HEK293T (cell line): ENCODE data around the gene KRTAP1-1.

Experiments
- CTCF ChIA-PET: fragments of 350-600 bp; formaldehyde crosslinking; extraction: SDS; loops from one replicate; lab custom pipeline; 2021; ENCODE audit warnings: antibody characterized with exemption, inconsistent platforms; lab: Yijun Ruan, JAX
- POLR2A ChIA-PET: fragments of 350-600 bp; formaldehyde crosslinking; extraction: SDS; loops from one replicate; lab custom pipeline; 2020; ENCODE audit warnings: antibody characterized with exemption, inconsistent platforms; lab: Yijun Ruan, JAX
- DNase-seq: peaks from one replicate; pipeline ENCODE4 v3.0.0; 2012; ENCODE audit warnings: mixed read lengths; ENCODE audit errors: extremely low spot score
- ARNT ChIP-seq: fragments of 450-650 bp; IDR thresholded peaks from 2 replicates; pipeline ENCODE4 v1.6.1; 2017; ENCODE audit warnings: mild to moderate bottlenecking
- BHLHE40 ChIP-seq: fragments of 450-650 bp; IDR thresholded peaks from 2 replicates; pipeline ENCODE4 v1.6.1; 2016; ENCODE audit warnings: mild to moderate bottlenecking, moderate library complexity, borderline replicate concordance
- CTBP1 ChIP-seq: fragments of 450-650 bp; IDR thresholded peaks from 2 replicates; pipeline ENCODE4 v1.6.1; 2016; ENCODE audit warnings: borderline replicate concordance
- ELF4 ChIP-seq: fragments of 450-650 bp; IDR thresholded peaks from 2 replicates; pipeline ENCODE4 v1.6.1; 2017; ENCODE audit warnings: antibody characterized with exemption
- FOXA1 ChIP-seq: fragments of 450-650 bp; IDR thresholded peaks from 2 replicates; pipeline ENCODE4 v1.6.1; 2016; ENCODE audit warnings: mild to moderate bottlenecking
- FOXK2 ChIP-seq: fragments of 450-650 bp; IDR thresholded peaks from 2 replicates; pipeline ENCODE4 v1.6.1; 2016; ENCODE audit warnings: mild to moderate bottlenecking
- FOXM1 ChIP-seq: fragments of 450-650 bp; IDR thresholded peaks from 2 replicates; pipeline ENCODE4 v1.6.1; 2017; ENCODE audit warnings: mild to moderate bottlenecking, borderline replicate concordance
- HDGF ChIP-seq: fragments of 450-650 bp; IDR thresholded peaks from 2 replicates; pipeline ENCODE4 v1.6.1; 2017; ENCODE audit warnings: antibody characterized with exemption, borderline replicate concordance
- L3MBTL2 ChIP-seq: fragments of 450-650 bp; conservative IDR thresholded peaks from 2 replicates; pipeline ENCODE4 v1.6.1; 2016; ENCODE audit warnings: mild to moderate bottlenecking
- LEF1 ChIP-seq: fragments of 450-650 bp; IDR thresholded peaks from 2 replicates; pipeline ENCODE4 v1.6.1; 2017; ENCODE audit warnings: mild to moderate bottlenecking, borderline replicate concordance
- NFRKB ChIP-seq: fragments of 450-650 bp; IDR thresholded peaks from 2 replicates; pipeline ENCODE4 v1.6.1; 2016; ENCODE audit warnings: mild to moderate bottlenecking, moderate library complexity
- SP1 ChIP-seq: fragments of 450-650 bp; IDR thresholded peaks from 2 replicates; pipeline ENCODE4 v1.6.1; 2017
- SUZ12 ChIP-seq: fragments of 450-650 bp; IDR thresholded peaks from 2 replicates; pipeline ENCODE4 v1.6.1; 2016; ENCODE audit warnings: mild to moderate bottlenecking
- TARDBP ChIP-seq: fragments of 450-650 bp; IDR thresholded peaks from 2 replicates; pipeline ENCODE4 v1.6.1; 2016
- ZNF384 ChIP-seq: fragments of 450-650 bp; IDR thresholded peaks from 2 replicates; pipeline ENCODE4 v1.6.1; 2016
- TF ChIP-seq, protein P1 (sequence below): fragments of 450-650 bp; IDR thresholded peaks from 2 replicates; pipeline ENCODE4 v1.6.1; 2016

The KRTAP1-1 gene

DNA sequence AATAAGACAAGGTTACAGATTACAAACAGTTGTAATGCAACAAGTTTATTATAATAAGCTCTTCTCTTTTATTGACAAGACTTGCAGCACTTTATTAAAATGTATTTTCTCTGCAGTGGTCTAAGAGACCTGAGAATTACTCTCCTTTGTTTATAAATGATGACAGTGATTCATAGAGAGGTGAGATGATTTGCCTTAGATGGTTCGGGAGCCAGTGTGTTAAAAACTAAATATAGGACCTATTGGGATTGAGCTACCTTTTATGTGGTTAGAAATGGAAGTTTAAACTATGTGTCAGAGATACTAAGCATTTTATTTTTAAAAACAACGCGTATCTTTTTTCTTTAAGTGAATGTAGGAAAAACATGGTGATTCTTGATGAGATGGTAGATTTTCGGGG is 44.4 kb downstream of the KRTAP1-1 start:
- POLR2A ChIA-PET = no interaction called here
- TF ChIP-seq FOXM1 (no peak), L3MBTL2 (no peak), HDGF (no peak), ELF4 (no peak), FOXA1 (no peak), SUZ12 (no peak), BHLHE40 (no peak), ZNF384 (no peak), ARNT (no peak), FOXK2 (no peak)
- DNase-seq = no peak
- CTCF ChIA-PET = no interaction called here

DNA sequence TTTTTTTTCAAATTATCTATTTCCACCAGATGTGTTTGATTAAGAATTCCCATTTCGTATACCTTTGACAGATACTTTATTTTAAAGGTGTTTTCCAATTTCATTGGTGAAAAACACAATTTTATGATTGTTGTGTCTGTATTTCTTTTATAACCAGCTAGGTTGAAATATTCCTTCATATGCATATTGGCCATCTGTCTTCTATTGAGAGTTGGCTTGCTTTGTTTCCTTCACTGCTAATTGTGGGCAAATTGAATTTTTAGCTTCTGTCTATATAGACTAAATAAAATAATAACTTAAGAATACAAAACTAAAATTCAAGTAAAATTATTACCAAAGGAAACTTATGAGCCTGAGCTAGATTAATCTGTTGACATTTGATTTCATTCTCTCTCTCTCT is 46.1 kb downstream of the KRTAP1-1 start:
- ChIA-PET POLR2A (no interaction called here), CTCF (interaction anchor here (0.6 to 0.7 kb wide), 2 partner anchors 66 to 340 kb away, joined by 6 to 7 read pairs; no protein-coding TSS in a partner anchor)

DNA sequence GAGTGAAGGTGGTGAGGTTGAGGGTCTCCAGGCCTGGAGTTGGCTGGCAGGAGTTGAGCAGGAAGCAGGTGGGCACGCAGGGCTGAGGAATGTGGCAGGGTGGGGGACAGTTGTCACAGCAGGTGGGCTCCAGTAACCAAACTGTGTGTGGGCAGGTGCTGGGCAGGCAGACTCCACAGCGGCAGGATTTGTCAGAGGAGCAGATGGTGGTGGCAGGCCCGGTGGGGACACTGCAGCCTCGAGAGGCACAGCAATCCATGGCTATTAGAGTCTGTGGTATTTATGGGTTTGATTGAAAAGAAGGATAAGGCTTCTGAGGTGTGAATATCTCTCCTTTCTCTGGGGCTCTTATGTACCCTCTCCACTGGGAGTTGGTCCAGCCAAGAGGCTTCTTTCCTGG is 47.4 kb downstream of the KRTAP1-1 start, which contains the start of gene KRTAP3-3:
KRTAP3-3 (minus strand) TSS at position 326 of the 400 bp plus-strand sequence; CDS start at position 259, 67 bp downstream.
- DNase-seq = no peak
- ChIA-PET POLR2A (no interaction called here), CTCF (interaction anchor here (0.8 kb wide), 1 partner anchor 30 kb away, joined by 3 read pairs; no protein-coding TSS in a partner anchor)
- TF ChIP-seq BHLHE40 (no peak), ZNF384 (no peak), SUZ12 (no peak), ARNT (no peak), LEF1 (no peak), ELF4 (no peak), NFRKB (no peak), HDGF (no peak)
- TF ChIP-seq, protein P1, sequence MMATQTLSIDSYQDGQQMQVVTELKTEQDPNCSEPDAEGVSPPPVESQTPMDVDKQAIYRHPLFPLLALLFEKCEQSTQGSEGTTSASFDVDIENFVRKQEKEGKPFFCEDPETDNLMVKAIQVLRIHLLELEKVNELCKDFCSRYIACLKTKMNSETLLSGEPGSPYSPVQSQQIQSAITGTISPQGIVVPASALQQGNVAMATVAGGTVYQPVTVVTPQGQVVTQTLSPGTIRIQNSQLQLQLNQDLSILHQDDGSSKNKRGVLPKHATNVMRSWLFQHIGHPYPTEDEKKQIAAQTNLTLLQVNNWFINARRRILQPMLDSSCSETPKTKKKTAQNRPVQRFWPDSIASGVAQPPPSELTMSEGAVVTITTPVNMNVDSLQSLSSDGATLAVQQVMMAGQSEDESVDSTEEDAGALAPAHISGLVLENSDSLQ = no peak

More for the DNA sequence above, 46.1 kb downstream of the KRTAP1-1 start:
- no peak for DNase-seq
- TF ChIP-seq HDGF = no peak
- no peak for TF ChIP-seq SUZ12
- TF ChIP-seq BHLHE40 = no peak
- TF ChIP-seq L3MBTL2 = no peak
- TF ChIP-seq ELF4 = no peak
- no peak for TF ChIP-seq FOXA1
- TF ChIP-seq FOXM1 = no peak
- no peak for TF ChIP-seq SP1
- TF ChIP-seq FOXK2 = no peak
- TF ChIP-seq ZNF384 = no peak
- no peak for TF ChIP-seq CTBP1
- no peak for TF ChIP-seq NFRKB
- no peak for TF ChIP-seq ARNT
- TF ChIP-seq, protein P1 = no peak
- TF ChIP-seq LEF1 = no peak

DNA sequence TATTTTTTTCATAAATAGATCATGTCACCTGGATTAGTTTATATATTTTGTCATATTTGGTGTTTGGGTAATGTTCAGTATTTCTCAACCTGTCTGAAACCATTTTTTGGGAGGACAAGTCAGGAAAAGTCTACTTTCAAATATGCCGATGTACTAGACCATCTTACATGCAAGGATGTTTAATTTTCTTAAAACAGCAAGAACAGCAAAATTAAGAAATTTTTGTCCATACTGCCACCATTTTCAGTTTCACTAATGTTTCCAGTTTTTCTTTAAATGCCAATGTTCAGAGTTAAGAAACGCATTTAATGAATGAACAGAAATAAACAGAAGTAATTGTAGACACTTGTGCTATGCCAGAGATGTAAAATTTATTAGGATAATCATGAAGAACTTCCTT is 48.2 kb downstream of the KRTAP1-1 start:
- POLR2A ChIA-PET = no interaction called here
- CTCF ChIA-PET = interaction anchor here (0.8 kb wide), 1 partner anchor 30 kb away, joined by 3 read pairs; no protein-coding TSS in a partner anchor

DNA sequence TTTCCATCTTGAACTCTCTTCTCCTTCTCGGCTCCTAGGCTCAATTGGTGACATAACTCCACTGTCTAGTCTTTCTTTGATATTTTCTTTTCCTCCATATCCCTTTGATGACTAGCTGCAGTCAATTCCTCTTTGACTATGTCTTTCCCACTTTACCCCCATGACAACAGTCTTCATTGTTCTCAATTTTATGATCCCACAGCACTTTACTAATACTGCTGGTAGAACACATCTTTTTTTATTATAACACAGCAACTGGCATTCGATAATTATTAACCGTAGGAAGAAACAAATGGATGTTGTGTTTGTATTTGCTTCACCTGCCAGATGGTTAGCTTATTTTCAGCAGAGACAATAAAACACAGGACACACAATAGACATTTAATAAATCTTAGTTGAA is 48.6 kb downstream of the KRTAP1-1 start:
- DNase-seq = no peak
- CTCF ChIA-PET = no interaction called here
- POLR2A ChIA-PET = no interaction called here
- TF ChIP-seq HDGF (no peak), ZNF384 (no peak), ARNT (no peak), SUZ12 (no peak), SP1 (no peak), FOXM1 (no peak), TARDBP (no peak), NFRKB (no peak), BHLHE40 (no peak)

More for the DNA sequence above, 48.2 kb downstream of the KRTAP1-1 start:
- DNase-seq = no peak
- no peak for TF ChIP-seq ZNF384
- no peak for TF ChIP-seq TARDBP
- no peak for TF ChIP-seq FOXA1
- no peak for TF ChIP-seq CTBP1
- no peak for TF ChIP-seq SP1
- TF ChIP-seq LEF1 = no peak
- TF ChIP-seq ARNT = no peak
- no peak for TF ChIP-seq BHLHE40
- TF ChIP-seq L3MBTL2 = no peak
- no peak for TF ChIP-seq ELF4
- TF ChIP-seq FOXM1 = no peak
- no peak for TF ChIP-seq NFRKB
- no peak for TF ChIP-seq FOXK2
- TF ChIP-seq HDGF = no peak
- TF ChIP-seq, protein P1 = no peak
- no peak for TF ChIP-seq SUZ12
